ENCODE data around the gene SUSD1.

SUSD1 gene

GRCh38 chr9:112078432-112078831 lies 96.7 kb downstream of the SUSD1 start:
- H3K27ac ChIP-seq (ENCODE audit: extremely low read depth, low read depth, low read length), result no peak overlapping the region
- no peaks in the 10 kb centered on the region for H3K4me1 ChIP-seq (ENCODE audit: control insufficient read depth, insufficient read depth, low read length)
- H3K4me3 ChIP-seq (ENCODE audit: low read depth, low read length), result no peak overlapping the region
- no peak for TF ChIP-seq ZNF501 (tag by site-specific recombination; IDR thresholded peaks at IDR 0.05)
- no peak for TF ChIP-seq ZNF658 (tag by site-specific recombination; IDR thresholded peaks at IDR 0.05)
- no peak for TF ChIP-seq RBAK (tag by site-specific recombination; IDR thresholded peaks at IDR 0.05)
- no peak for TF ChIP-seq SALL2 (tag by site-specific recombination; IDR thresholded peaks at IDR 0.05; ENCODE audit: borderline replicate concordance)
- TF ChIP-seq FEZF1 (tag by site-specific recombination; IDR thresholded peaks at IDR 0.05), result no peak
- TF ChIP-seq ZBTB48 (tag by site-specific recombination; IDR thresholded peaks at IDR 0.05), result no peak
- no peak for TF ChIP-seq ZFP3 (tag by site-specific recombination; IDR thresholded peaks at IDR 0.05; ENCODE audit: low read depth)
- no peak for TF ChIP-seq HOXA7 (CRISPR knock-in tag; IDR thresholded peaks at IDR 0.05; ENCODE audit: borderline replicate concordance)
- no peak for TF ChIP-seq ZNF473 (tag by site-specific recombination; IDR thresholded peaks at IDR 0.05)
- H3K36me3 ChIP-seq (ENCODE audit: control insufficient read depth in 2 of 2, insufficient read depth in 1 of 2, low read length in 2 of 2), result no peaks in the 10 kb centered on the region
- no peaks in the 10 kb centered on the region for H3K9me3 ChIP-seq (ENCODE audit: control insufficient read depth, insufficient read depth, low read depth, low read length)
- POLR2A ChIA-PET, result no interaction called here
- CTCF ChIA-PET, result interaction anchor here (2.1 kb wide), 1 partner anchor 19 kb away, joined by 12 read pairs; no protein-coding TSS in a partner anchor

GRCh38 chr9:112076814-112077213 lies 98.3 kb downstream of the SUSD1 start:
- Histone ChIP-seq H3K9me3 (ENCODE audit: control insufficient read depth, insufficient read depth, low read depth, low read length) (no peaks in the 10 kb centered on the region), H3K27ac (ENCODE audit: extremely low read depth, low read depth, low read length) (no peak overlapping the region), H3K4me1 (ENCODE audit: control insufficient read depth, insufficient read depth, low read length) (no peaks in the 10 kb centered on the region), H3K4me3 (ENCODE audit: low read depth, low read length) (no peak overlapping the region), H3K36me3 (ENCODE audit: control insufficient read depth in 2 of 2, insufficient read depth in 1 of 2, low read length in 2 of 2) (no peaks in the 10 kb centered on the region)
- no peak for TF ChIP-seq BCL11B (tag by site-specific recombination; IDR thresholded peaks at IDR 0.05; ENCODE audit: low read depth)
- no peak for TF ChIP-seq ZNF529 (tag by site-specific recombination; IDR thresholded peaks at IDR 0.05; ENCODE audit: insufficient replicate concordance)
- no peak for TF ChIP-seq PRDM1 (tag by site-specific recombination; IDR thresholded peaks at IDR 0.05)
- TF ChIP-seq ZNF510 (tag by site-specific recombination; IDR thresholded peaks at IDR 0.05; ENCODE audit: insufficient replicate concordance), result no peak
- no peak for TF ChIP-seq PRDM10 (tag by site-specific recombination; IDR thresholded peaks at IDR 0.05)
- no peak for TF ChIP-seq TCF7L2 (IDR thresholded peaks at IDR 0.05; ENCODE audit: borderline replicate concordance, low read depth, low read length)
- no peak for TF ChIP-seq ZFP41 (tag by site-specific recombination; IDR thresholded peaks at IDR 0.05; ENCODE audit: borderline replicate concordance)
- no peak for TF ChIP-seq SCRT2 (tag by site-specific recombination; IDR thresholded peaks at IDR 0.05)
- no peak for TF ChIP-seq ZIC2 (tag by site-specific recombination; IDR thresholded peaks at IDR 0.05)
- TF ChIP-seq ZNF76 (tag by site-specific recombination; IDR thresholded peaks at IDR 0.05; ENCODE audit: borderline replicate concordance, low read depth), result no peak
- no peak for TF ChIP-seq ZNF677 (tag by site-specific recombination; IDR thresholded peaks at IDR 0.05)
- no peak for TF ChIP-seq ZNF398 (tag by site-specific recombination; IDR thresholded peaks at IDR 0.05)
- TF ChIP-seq REST (tag by site-specific recombination; IDR thresholded peaks at IDR 0.05), result no peak
- no peak for TF ChIP-seq ZNF660 (tag by site-specific recombination; IDR thresholded peaks at IDR 0.05)
- TF ChIP-seq PBX3 (CRISPR knock-in tag; IDR thresholded peaks at IDR 0.05), result no peak
- no peak for TF ChIP-seq ZNF221 (tag by site-specific recombination; IDR thresholded peaks at IDR 0.05; ENCODE audit: borderline replicate concordance)
- TF ChIP-seq FEZF1 (tag by site-specific recombination; IDR thresholded peaks at IDR 0.05), result no peak
- TF ChIP-seq ZNF664 (tag by site-specific recombination; IDR thresholded peaks at IDR 0.05), result no peak
- no peak for TF ChIP-seq ZNF366 (tag by site-specific recombination; conservative IDR thresholded peaks at IDR 0.05)
- ChIA-PET POLR2A (no interaction called here), CTCF (interaction anchor here (0.7 to 3.4 kb wide), 4 partner anchors 20 to 397 kb away, joined by 3 to 111 read pairs (median 4); no protein-coding TSS in a partner anchor)

Measured in HEK293 (cell line).